Activated naive CD4-positive, alpha-beta T cell treated with anti-CD3 and anti-CD28 coated beads, Interleukin-2, amount 10 ng/mL, durations not matched to agents 7 days and 5 days (primary cell): ENCODE results near the gene CFTR.
"Not testable (repeated sequence)": the region's sequence is repeated elsewhere in the genome, so short reads cannot be mapped to it uniquely, and the experiment has no call there.

ENCODE experiments used
- CTCF ChIA-PET: fragments of 350-600 bp; sonication (Branson Sonifier 250); formaldehyde crosslinking; loops from one replicate; lab custom pipeline; 2021; ENCODE audit warnings: antibody characterized with exemption; lab: Charles Lee
- DNase-seq: peaks from one replicate; pipeline ENCODE4 v3.0.0-alpha.2; 2020
- H3K27ac Mint-ChIP-seq: one replicate; pipeline ENCODE4 v1.8.0; 2021; ENCODE audit warnings: mild to moderate bottlenecking, moderate library complexity, mixed read lengths
- H3K27me3 Mint-ChIP-seq: one replicate; pipeline ENCODE4 v1.8.0; 2021; ENCODE audit warnings: mild to moderate bottlenecking, mixed read lengths
- H3K36me3 Mint-ChIP-seq: one replicate; pipeline ENCODE4 v1.8.0; 2021; ENCODE audit warnings: mixed read lengths
- H3K4me1 Mint-ChIP-seq: one replicate; pipeline ENCODE4 v1.8.0; 2021; ENCODE audit warnings: mixed read lengths
- H3K4me3 Mint-ChIP-seq: one replicate; pipeline ENCODE4 v1.8.0; 2021; ENCODE audit warnings: mild to moderate bottlenecking, moderate library complexity, mixed read lengths
- H3K9me3 Mint-ChIP-seq: one replicate; pipeline ENCODE4 v1.8.0; 2021; ENCODE audit warnings: mixed read lengths

CFTR gene

DNA sequence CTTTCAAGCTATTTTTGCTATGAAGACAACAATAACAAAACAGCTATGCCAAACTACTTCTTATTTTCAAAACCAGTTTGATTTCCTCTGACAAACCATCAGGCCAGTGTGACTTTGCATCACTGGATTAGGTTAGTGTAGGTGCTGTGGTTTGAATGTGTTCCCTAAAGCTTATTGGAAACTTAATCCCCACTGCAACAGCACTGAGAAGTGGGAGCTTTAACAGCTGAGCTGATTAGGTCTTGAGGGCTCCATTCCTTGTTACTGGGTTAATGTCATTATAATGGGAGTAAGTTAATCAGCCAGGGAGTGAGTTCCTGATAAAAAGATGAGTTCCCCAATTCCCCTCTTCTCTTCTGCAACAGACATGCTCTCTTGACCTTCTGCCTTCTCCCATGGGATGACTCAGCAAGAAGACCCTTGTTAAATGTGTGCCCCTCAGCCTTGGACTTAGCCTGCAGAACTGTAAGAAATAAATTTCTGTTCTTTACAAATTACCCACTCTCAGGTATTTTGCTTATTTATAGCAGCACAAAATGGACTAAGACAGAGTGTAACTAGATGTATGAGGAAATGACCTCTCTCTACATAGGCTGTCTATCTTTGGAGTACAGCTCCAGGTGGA lies 206.6 kb downstream of the CFTR start:
- H3K4me3 Mint-ChIP-seq: no peak overlapping the region
- H3K27me3 Mint-ChIP-seq: no peaks in the 10 kb centered on the region
- no peaks in the 10 kb centered on the region for H3K9me3 Mint-ChIP-seq
- no peak overlapping the region for H3K27ac Mint-ChIP-seq
- CTCF ChIA-PET: interaction anchor here (1.1 kb wide), 1 partner anchor 9 kb away, joined by 3 read pairs; no protein-coding TSS in a partner anchor
- no peak for DNase-seq
- H3K4me1 Mint-ChIP-seq: no peaks in the 10 kb centered on the region
- no peaks in the 10 kb centered on the region for H3K36me3 Mint-ChIP-seq

DNA sequence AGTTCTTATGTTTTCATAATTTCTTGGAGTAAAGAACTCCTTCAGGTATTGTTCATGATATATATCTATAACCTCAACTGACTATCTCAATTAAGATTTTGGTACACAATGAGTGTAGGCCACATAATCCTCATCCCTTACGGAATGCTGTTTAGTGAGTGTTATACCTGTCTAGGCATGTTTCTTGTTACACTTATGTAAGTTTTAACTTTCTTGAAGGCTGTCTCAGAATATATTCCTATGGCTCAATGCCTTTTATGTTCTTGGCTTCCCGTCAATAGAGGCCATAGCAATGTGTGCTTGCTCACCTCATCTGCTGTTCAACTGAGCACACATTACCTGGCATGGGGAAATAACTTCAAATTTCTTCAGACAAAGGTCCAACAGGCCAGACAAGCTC lies 208.3 kb downstream of the CFTR start:
- no peak for DNase-seq
- no peaks in the 10 kb centered on the region for H3K27me3 Mint-ChIP-seq
- H3K36me3 Mint-ChIP-seq: no peaks in the 10 kb centered on the region
- no peaks in the 10 kb centered on the region for H3K9me3 Mint-ChIP-seq
- no peak overlapping the region for H3K4me3 Mint-ChIP-seq
- no peaks in the 10 kb centered on the region for H3K4me1 Mint-ChIP-seq
- CTCF ChIA-PET: no interaction called here
- H3K27ac Mint-ChIP-seq: no peak overlapping the region

DNA sequence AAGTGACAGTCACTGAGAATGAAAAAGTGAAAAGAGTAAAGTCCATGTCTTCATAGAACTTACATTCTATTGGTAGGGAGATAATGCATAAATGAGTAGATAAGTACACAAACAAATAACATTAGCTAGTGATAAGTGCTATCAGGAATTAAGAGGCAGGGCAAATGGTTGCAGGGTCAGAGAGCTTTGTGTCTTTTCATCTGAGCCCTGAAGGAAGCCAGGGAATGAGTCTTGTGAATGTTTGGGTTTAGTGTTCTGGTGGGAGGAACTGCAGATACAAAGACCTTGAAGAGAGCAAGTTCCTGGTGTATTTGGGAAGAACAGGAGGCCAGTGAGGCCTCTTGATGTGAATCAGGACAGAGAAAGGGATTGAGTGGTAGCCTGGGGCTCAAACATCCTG lies 209.6 kb downstream of the CFTR start:
- Mint-ChIP-seq H3K4me1 (no peaks in the 10 kb centered on the region), H3K27me3 (no peaks in the 10 kb centered on the region), H3K36me3 (no peaks in the 10 kb centered on the region), H3K4me3 (no peak overlapping the region), H3K9me3 (no peaks in the 10 kb centered on the region), H3K27ac (no peak overlapping the region)
- CTCF ChIA-PET: no interaction called here
- no peak for DNase-seq

DNA sequence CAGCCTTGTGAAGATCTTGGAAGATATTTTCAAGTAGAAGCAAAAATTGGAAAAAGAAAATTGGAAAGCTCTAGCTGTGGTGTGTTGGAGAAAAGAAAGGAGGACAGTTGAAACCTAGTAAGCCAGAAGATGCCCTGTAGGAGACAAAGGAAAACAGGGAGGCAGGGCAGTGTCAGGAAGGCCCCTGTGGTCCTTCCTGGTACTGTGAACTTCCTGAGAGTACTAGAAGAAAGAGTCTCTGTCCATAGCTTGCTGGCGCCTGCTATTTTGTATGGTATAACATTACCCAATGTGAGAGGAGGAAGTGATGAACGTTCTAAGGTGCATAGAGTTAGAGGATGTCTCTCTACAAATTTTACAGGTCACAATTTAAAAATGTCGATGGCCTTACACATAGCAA lies 210.3 kb downstream of the CFTR start:
- H3K27me3 Mint-ChIP-seq: no peaks in the 10 kb centered on the region
- H3K4me3 Mint-ChIP-seq: no peak overlapping the region
- no peak for DNase-seq
- no peaks in the 10 kb centered on the region for H3K36me3 Mint-ChIP-seq
- CTCF ChIA-PET: no interaction called here
- no peak overlapping the region for H3K27ac Mint-ChIP-seq
- H3K4me1 Mint-ChIP-seq: no peaks in the 10 kb centered on the region
- H3K9me3 Mint-ChIP-seq: no peaks in the 10 kb centered on the region

DNA sequence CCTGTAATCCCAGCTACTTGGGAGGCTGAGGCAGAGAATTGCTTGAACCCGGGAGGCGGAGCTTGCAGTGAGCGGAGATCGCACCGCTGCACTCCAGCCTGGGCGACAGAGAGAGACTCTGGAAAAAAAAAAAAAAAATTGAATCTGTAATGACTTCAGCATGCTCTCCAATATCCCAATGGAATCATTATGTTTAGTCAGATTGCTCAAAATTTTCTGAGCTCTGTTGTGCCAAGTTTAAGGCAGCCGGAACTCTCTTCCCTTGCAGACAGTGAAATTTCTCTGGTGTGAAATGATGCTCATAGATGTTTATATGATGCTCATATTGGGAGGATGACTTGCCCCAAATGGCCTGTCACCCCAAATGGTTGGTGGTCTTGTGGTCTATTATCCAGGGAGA lies 212.5 kb downstream of the CFTR start:
- Mint-ChIP-seq H3K4me3 (no peak overlapping the region), H3K36me3 (no peaks in the 10 kb centered on the region), H3K27ac (no peak overlapping the region), H3K27me3 (no peaks in the 10 kb centered on the region), H3K4me1 (no peaks in the 10 kb centered on the region), H3K9me3 (no peaks in the 10 kb centered on the region)
- CTCF ChIA-PET: no interaction called here
- no peak for DNase-seq

DNA sequence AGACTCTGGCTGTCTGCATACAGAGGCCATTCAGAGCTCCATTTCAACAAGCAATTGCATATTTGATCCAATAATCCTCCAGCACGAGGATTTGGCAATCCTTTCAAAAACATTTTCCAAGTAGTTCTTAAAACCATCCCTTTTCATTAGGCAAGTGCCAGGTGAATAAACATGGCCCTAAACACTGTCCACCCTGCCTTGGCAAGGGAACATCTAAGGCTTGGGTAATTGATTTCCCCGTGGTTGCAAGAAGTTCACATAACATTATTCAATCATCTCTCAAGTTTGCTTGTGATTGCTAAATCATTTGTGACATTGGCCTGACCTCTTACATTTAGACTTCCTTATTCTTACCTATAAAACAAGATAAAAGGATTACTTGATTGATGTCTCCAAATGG lies 218.2 kb downstream of the CFTR start:
- Mint-ChIP-seq H3K9me3 (no peaks in the 10 kb centered on the region), H3K36me3 (no peaks in the 10 kb centered on the region), H3K4me3 (no peak overlapping the region), H3K4me1 (no peaks in the 10 kb centered on the region), H3K27me3 (no peaks in the 10 kb centered on the region), H3K27ac (no peak overlapping the region)
- DNase-seq: no peak
- CTCF ChIA-PET: no interaction called here

DNA sequence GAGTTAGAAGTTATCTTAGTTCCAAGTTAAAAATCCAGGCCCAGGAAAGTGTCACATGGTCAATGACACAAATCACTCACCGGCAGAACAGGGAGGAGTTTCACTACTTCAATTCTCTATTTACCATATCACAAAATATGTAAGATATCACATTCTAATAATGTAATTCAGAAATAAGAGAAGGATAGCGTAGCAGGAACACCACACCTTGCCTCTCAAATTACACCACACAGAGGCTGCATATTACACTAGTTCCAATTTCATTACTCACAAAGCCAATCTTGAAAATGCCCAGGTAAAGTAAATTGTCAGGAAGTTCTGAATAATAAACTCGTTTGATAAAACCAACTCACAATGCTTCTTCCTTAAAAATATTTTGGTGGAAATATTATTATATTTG lies 224.2 kb downstream of the CFTR start:
- Mint-ChIP-seq H3K9me3 (no peaks in the 10 kb centered on the region), H3K36me3 (no peaks in the 10 kb centered on the region), H3K4me1 (no peaks in the 10 kb centered on the region), H3K27ac (no peak overlapping the region), H3K4me3 (no peak overlapping the region), H3K27me3 (no peaks in the 10 kb centered on the region)
- CTCF ChIA-PET: no interaction called here
- DNase-seq: no peak

DNA sequence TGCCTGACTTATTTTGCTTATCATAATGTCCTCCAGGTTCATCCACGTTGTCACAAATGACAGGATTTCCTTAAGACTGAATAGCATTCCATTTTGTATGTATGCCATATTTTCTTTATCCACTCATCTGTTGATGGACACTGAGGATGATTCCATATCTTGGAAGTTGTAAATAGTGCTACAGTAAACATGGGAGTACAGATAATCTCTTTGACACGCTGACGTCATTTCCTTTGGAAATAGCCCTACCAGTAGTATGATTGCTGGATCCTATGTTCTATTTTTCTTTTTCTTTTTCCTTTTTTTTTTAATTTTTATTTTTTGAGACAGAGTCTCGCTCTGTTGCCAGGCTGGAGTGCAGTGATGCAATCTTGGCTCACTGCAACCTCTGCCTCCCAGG lies 225.8 kb downstream of the CFTR start:
- Mint-ChIP-seq H3K27me3 (no peaks in the 10 kb centered on the region), H3K36me3 (no peaks in the 10 kb centered on the region), H3K4me3 (no peak overlapping the region), H3K27ac (no peak overlapping the region), H3K4me1 (peaks cover 9% of the 10 kb centered on the region), H3K9me3 (no peaks in the 10 kb centered on the region)
- CTCF ChIA-PET: no interaction called here
- no peak for DNase-seq

DNA sequence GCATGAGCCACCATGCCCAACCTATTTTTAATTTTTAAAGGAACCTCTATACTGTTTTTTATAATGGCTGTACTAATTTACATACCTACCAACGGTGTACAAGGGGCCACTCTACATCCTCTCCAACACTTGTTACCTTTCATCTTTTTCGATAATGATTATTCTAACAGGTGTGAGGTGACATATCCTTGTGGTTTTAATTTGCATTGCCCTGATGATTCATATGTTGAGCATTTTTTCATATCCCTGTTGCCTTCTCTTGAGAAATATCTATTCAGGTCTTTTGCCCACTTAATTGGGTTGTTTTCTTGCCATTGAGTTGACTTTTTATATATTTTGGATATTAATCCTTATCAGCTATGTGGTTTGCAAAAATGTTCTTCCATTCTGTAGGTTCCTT lies 226.4 kb downstream of the CFTR start:
- H3K36me3 Mint-ChIP-seq: no peaks in the 10 kb centered on the region
- no peaks in the 10 kb centered on the region for H3K9me3 Mint-ChIP-seq
- no peak overlapping the region for H3K4me3 Mint-ChIP-seq
- no peak for DNase-seq
- CTCF ChIA-PET: no interaction called here
- peaks cover 9% of the 10 kb centered on the region for H3K4me1 Mint-ChIP-seq
- H3K27ac Mint-ChIP-seq: no peak overlapping the region
- no peaks in the 10 kb centered on the region for H3K27me3 Mint-ChIP-seq

DNA sequence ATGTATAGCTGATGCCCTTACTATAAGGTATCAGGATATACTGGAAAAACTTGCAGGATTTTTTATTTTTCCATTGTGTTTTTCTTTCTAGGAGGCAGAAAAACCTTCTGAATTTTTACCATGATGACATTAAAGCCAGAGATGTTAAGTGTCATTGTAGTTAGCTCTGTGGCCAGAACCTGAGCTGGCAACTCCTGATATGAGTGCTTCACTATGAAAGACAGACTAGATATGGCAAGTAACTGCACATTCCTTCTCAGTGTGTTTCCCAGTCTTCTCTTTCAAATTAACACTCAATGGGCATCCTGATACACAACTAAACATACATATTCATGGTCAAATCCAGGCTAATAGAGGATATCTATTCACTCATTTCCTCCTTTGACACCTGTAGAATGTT lies 227.3 kb downstream of the CFTR start:
- no peak for DNase-seq

DNA sequence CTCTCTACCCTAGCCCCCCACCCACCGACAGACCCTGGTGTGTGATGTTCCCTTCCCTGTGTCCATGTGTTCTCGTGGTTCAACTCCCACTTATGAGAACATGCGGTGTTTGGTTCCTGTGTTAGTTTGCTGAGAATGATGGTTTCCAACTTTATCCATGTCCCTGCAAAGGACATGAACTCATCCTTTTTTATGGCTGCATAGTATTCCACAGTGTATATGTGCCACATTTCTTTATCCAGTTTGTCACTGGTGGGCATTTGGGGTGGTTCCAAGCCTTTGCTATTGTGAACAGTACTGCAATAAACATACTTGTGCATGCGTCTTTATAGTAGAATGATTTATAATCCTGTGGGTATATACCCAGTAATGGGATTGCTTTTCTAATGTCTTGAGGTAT lies 228.3 kb downstream of the CFTR start:
- CTCF ChIA-PET, H3K9me3 Mint-ChIP-seq, H3K27me3 Mint-ChIP-seq, H3K4me3 Mint-ChIP-seq, H3K36me3 Mint-ChIP-seq, DNase-seq, H3K27ac Mint-ChIP-seq: not testable (repeated sequence)
- peaks cover 15% of the 10 kb centered on the region for H3K4me1 Mint-ChIP-seq

More for the DNA sequence above, 227.3 kb downstream of the CFTR start:
- Mint-ChIP-seq H3K27ac (no peak overlapping the region), H3K4me3 (no peak overlapping the region), H3K9me3 (no peaks in the 10 kb centered on the region), H3K36me3 (no peaks in the 10 kb centered on the region), H3K27me3 (no peaks in the 10 kb centered on the region), H3K4me1 (peaks cover 15% of the 10 kb centered on the region)
- CTCF ChIA-PET: no interaction called here

DNA sequence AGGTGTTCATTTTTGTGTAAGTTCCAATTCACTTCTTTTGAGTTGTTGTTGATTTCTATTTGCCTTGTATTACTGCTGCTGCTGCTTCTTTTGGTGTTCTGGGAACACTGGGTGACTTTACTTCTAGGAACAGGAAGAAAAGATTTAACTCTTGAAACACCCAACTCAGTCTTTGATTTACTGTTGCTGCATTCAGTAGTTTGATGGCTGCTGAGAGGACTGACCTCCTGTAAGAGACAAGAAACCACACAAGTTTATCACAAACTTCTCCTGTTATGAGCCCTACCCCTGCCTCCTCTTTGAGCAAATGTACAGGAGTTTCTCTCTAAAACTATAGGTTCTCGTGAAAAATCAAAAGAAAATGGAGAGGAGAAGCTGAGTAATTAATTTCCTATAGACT lies 231.7 kb downstream of the CFTR start:
- Mint-ChIP-seq H3K4me1 (peaks cover 15% of the 10 kb centered on the region), H3K4me3 (no peak overlapping the region), H3K27me3 (no peaks in the 10 kb centered on the region), H3K9me3 (no peaks in the 10 kb centered on the region), H3K27ac (no peak overlapping the region), H3K36me3 (no peaks in the 10 kb centered on the region)
- CTCF ChIA-PET: no interaction called here
- DNase-seq: no peak

DNA sequence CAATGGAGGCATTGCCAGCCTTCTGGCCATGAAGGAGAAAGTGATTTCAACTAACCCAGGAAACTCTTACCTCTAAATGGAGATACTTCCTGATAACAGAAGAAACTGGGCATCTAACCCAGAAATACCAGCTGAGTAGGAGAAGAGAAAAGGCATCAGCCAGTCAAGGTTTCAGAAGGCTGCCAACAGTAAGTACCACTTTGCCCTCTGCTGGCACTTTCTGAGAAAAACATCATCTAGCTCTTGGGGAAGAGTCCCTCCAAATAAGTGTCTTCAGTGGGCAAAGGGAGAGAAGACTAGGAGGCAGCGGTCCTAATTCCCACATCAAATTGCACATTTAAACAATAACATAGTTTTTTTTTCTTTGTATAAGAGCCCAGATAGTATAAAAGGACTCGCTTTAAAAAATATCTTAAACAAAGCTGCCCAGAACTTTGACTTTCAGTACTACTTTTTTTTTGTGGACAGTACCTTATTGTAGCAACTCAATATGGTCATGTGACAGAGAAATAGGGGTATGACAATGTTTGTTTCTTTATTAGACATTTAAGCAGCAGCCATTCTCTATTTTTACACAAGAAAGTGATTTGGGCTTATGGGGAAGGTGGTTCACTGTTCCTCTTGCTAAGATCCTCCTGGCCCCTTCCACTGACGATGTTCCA lies 236.1 kb downstream of the CFTR start:
- H3K36me3 Mint-ChIP-seq: no peaks in the 10 kb centered on the region
- CTCF ChIA-PET: interaction anchor here (0.7 to 1.1 kb wide), 3 partner anchors 13 to 217 kb away, joined by 3 read pairs; no protein-coding TSS in a partner anchor
- H3K9me3 Mint-ChIP-seq: no peaks in the 10 kb centered on the region
- H3K27ac Mint-ChIP-seq: no peak overlapping the region
- DNase-seq: no peak
- H3K27me3 Mint-ChIP-seq: no peaks in the 10 kb centered on the region
- no peak overlapping the region for H3K4me3 Mint-ChIP-seq
- H3K4me1 Mint-ChIP-seq: peaks cover 7% of the 10 kb centered on the region

DNA sequence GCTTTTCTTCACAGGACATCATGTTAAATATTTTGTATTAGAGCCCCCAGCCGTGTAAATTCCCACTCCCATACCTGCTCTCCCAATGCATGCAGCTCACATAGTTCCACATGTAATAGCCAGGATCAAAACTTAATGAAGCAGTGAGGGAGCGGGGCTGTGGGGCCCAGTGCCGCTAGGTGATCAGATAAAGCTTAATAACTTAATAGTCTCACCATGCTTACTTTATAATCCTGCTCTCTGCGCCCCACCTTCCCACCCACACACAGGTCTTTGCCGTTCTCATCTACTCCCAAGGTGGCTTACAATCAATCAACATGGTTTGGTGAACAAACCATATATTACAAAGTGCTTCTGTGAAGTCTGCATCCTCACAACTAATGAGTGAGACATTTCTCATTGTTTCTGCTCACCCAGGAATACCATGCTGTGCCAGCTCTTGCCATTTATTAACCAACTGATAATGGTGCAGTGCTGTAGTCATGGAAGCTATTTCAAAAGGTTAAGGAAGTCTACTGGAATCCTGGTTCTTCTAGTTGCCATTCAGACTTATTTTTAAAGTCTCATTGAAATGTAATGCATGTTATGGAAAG lies 237.0 kb downstream of the CFTR start:
- CTCF ChIA-PET: interaction anchor here (1.1 kb wide), 1 partner anchor 21 kb away, joined by 3 read pairs; no protein-coding TSS in a partner anchor

DNA sequence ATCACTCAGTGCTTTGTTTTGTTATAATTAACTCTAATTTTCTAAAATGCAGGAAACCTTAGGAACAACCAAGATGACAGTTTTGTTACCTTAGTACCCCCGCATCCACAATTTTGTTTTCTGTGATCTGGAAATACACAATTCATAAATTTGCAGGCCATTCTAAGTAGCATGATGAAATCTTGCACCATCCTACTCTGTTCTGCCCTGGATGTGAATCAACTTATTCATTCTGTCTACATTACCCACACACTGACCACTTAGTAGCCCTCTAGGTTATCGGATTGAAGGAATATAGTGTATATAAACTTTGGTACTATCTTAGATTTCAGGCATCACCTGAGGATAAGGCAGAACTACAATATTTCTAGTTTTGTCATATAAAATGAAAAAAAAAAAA lies 237.5 kb downstream of the CFTR start:
- no peaks in the 10 kb centered on the region for H3K4me1 Mint-ChIP-seq
- no peak overlapping the region for H3K4me3 Mint-ChIP-seq
- no peaks in the 10 kb centered on the region for H3K36me3 Mint-ChIP-seq
- H3K27ac Mint-ChIP-seq: no peak overlapping the region
- no peak for DNase-seq
- CTCF ChIA-PET: no interaction called here
- no peaks in the 10 kb centered on the region for H3K27me3 Mint-ChIP-seq
- no peaks in the 10 kb centered on the region for H3K9me3 Mint-ChIP-seq

More for the DNA sequence above, 237.0 kb downstream of the CFTR start:
- Mint-ChIP-seq H3K27ac (no peak overlapping the region), H3K36me3 (no peaks in the 10 kb centered on the region), H3K4me3 (no peak overlapping the region), H3K27me3 (no peaks in the 10 kb centered on the region), H3K9me3 (no peaks in the 10 kb centered on the region), H3K4me1 (peaks cover 1% of the 10 kb centered on the region)
- DNase-seq: no peak
